Body of pancreas (tissue), 4 donors: ENCODE results near the gene NOP16.

Experiments used
- CTCF ChIP-seq, 7 experiments: fragments of 450-650 bp in 4 of 7; fragments of 200-600 bp in 3 of 7; sonication (generic) in 3 of 7; IDR thresholded peaks; one replicate each; pipeline ENCODE4 v1.5.1; 2016 to 2019; ENCODE audit warnings: antibody characterized with exemption in 7 of 7
- POLR2A ChIP-seq, 3 donors: fragments of 450-650 bp; IDR thresholded peaks; one replicate each; pipeline ENCODE4 v1.6.1; 2016; ENCODE audit warnings: antibody characterized with exemption in 3 of 3, mild to moderate bottlenecking in 2 of 3

GRCh38 chr5:176359658-176360057, 28.7 kb downstream of the NOP16 start:
- TF ChIP-seq CTCF (IDR thresholded peaks at IDR 0.05) (no peak), POLR2A (IDR thresholded peaks at IDR 0.05) (no peak)
